Activated T-cell treated with anti-CD3 and anti-CD28 coated beads for 48 hours (primary cell): ENCODE measurements around the gene MYPN.
"Not testable (repeated sequence)": the region's sequence is repeated elsewhere in the genome, so short reads cannot be mapped to it uniquely, and the experiment has no call there.

ENCODE experiments used
- DNase-seq: peaks from one replicate; pipeline ENCODE4 v3.0.0-alpha.2; 2020; ENCODE audit warnings: low read depth

The MYPN gene

GRCh38 chr10:68135922-68136792 lies 26.9 kb downstream of the MYPN start:
- no peak for DNase-seq

DNA sequence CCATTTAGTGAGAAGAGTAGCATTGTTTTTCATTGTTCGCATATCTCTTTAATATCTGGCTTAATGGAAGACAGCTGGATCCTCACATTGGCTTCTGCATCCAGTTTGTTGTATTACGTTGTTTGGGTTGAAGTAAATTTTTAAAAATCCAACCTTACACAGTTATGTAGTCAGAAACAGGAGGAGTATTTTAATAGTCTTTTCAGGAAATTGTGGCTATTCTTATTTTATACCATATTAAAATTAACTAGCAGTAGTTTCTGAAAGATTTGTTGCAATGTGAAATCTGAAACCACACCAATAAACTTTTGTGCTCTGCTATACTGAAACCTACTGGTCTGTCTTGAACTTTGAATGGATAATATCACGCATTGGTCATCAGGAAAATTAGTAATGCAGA lies 27.9 kb downstream of the MYPN start:
- no peak for DNase-seq

DNA sequence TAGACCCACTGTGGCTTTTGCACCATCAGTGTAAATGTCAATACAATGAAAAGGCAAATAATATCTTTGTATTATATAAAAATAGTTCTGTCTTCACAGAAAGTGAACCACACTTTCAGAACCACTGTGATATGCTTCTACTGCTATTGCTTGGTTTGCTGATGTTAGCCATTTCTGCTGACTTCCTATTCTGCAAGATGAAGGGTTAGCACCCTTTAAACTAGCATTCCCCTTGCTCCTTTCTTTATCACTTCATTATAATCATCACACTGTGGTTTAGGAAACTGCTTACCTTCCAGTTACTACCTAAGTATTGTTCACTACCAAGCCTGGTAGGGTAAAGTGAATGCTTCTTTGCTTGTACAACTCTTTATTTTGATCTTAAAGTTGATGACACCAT lies 29.2 kb downstream of the MYPN start:
- no peak for DNase-seq

- no peak for DNase-seq
Observed at GRCh38 chr10:68139448-68140272, 30.4 kb downstream of the MYPN start.

- DNase-seq: no peak
Observed at GRCh38 chr10:68142761-68143160, 33.5 kb downstream of the MYPN start.

DNA sequence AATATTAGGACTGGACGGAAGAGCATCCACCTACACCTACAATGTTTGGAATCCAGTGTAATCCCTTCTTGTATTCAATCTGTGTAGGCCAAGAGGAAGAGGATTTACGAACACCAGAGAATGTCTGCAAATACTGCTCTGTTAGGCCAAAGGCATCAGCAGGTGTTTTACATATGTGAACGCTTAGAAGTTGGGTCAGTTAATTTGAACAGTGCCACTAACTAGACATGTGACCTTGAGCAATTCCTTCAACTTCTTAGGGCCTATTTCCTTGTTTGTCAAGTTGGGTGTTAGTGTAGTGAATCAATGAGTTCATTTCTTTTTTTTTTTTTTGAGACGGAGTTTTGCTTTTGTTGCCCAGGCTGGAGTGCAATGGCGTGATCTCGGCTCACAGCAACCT lies 35.4 kb downstream of the MYPN start:
- DNase-seq: no peak

- DNase-seq: no peak
Observed at GRCh38 chr10:68145705-68146104, 36.4 kb downstream of the MYPN start.

GRCh38 chr10:68146133-68146532 lies 36.8 kb downstream of the MYPN start:
- no peak for DNase-seq

- DNase-seq: no peak
Observed at GRCh38 chr10:68151453-68151852, 42.2 kb downstream of the MYPN start.

- no peak for DNase-seq
Observed at GRCh38 chr10:68153473-68154210, 44.4 kb downstream of the MYPN start.

- DNase-seq: no peak
Observed at GRCh38 chr10:68154211-68154497, 44.9 kb downstream of the MYPN start.

GRCh38 chr10:68155615-68156210 lies 46.4 kb downstream of the MYPN start:
- DNase-seq: no peak

DNA sequence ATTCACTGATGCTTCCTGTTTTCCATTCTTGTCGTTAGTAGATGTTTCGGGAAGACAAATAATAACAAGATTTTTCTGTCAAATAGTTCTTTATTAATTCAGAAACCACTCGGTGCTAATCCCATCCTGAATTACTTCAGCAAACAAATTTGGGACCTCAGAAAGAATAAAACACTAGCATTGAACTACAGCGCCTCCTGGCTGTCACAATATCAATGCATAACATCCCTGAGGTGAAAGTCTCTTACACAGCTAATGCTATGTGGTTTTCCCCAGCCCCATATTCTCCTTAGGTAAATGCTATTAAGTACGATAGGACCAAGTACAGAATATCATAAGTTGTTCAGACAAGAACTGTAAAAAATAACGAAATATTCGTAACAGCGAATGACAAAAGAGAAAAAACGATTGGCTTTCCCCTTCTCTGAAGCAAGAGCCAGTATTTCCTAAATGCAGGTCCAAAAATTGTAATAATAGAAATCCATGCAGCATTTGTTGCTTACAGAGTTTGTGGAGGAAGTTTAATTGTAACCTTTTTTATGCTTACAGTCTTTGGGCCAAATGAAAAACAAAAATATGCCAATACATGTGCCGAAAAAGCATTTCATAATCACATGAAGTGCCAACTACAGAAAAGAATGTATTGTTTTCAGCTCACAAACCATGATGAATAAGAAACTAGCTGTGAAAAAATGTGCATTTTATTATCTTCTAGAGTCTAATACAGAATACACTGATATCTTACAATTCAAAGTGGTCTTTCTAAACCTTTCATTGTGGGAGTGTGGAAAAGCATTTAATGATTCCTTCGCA lies 47.3 kb downstream of the MYPN start:
- peak; percentile 28 for DNase-seq

DNA sequence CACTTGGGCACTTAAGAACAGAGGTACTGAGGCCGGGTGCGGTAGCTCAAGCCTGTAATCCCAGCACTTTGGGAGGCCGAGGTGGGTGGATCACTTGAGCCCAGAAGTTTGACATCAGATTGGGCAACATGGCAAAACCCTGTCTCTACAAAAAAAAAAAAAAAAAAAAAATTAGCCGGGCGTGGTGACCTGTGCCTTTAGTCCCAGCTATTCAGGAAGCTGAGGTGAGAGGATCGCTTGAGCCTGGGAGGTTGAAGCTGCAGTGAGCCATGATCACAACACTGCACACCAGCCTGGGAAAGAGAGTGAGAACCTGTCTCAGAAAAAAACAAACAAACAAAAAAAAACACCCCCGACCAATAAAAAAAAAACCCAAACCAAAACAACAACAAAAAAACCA lies 48.2 kb downstream of the MYPN start:
- DNase-seq: not testable (repeated sequence)

GRCh38 chr10:68158031-68158430 lies 48.7 kb downstream of the MYPN start:
- no peak for DNase-seq

DNA sequence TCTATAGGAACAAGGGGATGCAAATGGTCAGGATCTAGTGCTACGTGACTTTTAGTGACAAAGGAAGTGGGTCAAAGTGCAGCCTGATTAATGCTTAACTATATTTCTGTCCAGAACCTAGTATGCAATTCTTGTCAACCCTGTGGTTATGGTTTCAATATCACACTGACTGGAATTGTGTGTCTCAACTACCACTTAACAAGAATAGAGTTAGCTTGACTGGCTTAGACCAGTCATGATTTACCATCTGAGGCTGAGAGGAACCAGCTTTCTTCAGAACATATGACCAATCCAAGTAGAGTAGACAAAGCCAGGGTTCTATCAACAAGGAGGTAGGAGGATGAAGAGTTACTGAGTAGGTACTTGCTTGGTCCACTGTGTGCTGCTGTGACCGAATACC lies 54.4 kb downstream of the MYPN start:
- no peak for DNase-seq

DNA sequence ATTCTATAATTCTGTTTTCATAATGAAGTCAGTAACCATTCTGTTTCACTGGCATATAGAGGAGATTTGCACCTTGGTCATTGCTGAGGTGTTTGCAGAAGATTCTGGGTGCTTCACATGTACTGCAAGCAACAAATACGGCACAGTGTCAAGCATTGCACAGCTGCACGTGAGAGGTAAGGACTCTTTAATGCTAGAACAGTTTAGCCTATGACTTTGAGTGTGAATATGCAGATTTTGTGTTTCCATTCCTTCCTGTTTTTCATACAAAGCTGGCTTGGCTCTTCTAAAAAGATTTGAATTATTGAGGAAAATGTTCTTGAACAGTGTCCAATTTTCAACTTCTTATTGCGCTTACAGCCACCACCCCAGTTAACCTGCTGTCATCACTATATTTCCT lies 56.4 kb downstream of the MYPN start:
- DNase-seq: no peak

DNA sequence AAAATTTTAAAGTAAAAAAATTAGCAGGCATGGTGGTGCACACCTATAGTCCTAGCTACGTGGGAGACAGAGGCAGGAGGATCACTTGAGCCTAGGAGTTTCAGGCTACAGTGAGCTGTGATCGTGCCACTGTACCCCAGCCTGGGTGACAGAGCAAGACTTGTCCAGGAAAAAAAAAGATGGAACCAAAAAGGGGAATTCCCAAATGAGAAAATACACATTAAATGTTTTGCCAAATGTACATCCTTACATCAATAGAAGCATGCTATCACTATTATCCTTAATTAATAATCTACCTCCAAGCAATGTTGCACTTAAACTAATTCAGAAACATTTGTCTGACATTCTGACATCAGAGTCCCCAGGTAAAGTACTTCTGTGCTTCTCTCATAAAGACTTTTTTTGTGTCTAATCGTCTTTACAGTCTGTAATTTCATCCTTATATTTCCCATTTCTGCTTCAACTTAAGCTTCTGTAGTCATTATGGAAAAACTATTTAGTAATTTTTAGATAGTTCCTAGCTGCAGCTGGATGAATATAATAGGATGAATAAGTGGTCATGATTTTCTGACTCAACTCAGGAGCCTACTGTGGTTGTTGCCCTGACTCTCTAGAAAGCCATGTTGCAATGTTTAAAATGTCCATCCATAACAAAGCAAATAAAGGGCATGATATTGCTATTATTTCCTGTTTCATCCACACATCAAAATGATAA lies 57.7 kb downstream of the MYPN start:
- no peak for DNase-seq

DNA sequence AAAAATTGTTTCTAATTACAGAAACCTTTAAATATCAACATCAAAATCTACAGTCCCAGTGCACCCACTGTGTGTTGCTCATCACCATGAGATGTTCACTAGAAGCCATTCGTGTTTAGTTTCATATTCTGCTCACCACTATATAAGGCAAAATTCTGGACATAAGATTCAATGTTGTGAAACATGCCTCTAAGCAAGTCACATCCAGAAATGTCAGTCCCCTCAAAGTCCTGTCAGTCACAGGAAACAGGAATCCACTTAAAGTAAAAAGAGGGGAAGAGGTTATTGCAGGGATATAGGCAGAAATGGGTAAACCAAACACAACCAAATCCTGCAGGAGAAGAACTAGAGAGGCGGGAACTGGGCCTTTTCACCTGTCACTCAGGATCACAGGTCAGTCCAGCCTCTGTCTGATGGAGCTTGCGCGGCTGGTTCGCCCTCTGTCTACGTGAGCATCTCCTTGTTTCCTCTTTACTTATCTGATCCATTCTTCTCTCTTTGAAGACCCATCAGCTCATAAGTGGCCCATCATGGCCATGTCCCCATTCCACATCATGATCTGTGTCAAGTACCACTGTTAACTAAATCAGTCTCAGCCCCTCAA lies 58.4 kb downstream of the MYPN start:
- DNase-seq: no peak

GRCh38 chr10:68171539-68172080 lies 62.3 kb downstream of the MYPN start:
- no peak for DNase-seq
